Left lung (tissue), 10 donors: Measurements from ENCODE around the gene WWOX. TPM values are rescaled to one million over a fixed set of nuclear protein-coding genes. Genes with fewer than 3 reads are reported as not detected.
A peak's percentile ranks its signal among the peaks of the same experiment; 100 is the strongest.

Experiments
- ATAC-seq: fragments of 200-7000 bp; cut with Tn5 transposase; one replicate; pipeline ENCODE4 v1.9.1; 2020; ENCODE audit warnings: moderate library complexity
- DNase-seq, 4 donors: peaks; one replicate each; pipeline ENCODE4 v3.0.0-alpha.2; 2013 to 2020
- H3K27ac ChIP-seq, 2 donors: fragments of 200-600 bp; sonication (generic) in 1 of 2; one replicate each; pipeline versions ENCODE4 v1.5.0 to v1.8.0; 2020 to 2021
- H3K27me3 ChIP-seq, 2 donors: fragments of 200-600 bp; sonication (generic) in 1 of 2; one replicate each; pipeline versions ENCODE4 v1.5.0 to v1.8.0; 2020 to 2021
- H3K36me3 ChIP-seq, 2 donors: fragments of 200-600 bp; sonication (generic) in 1 of 2; one replicate each; pipeline versions ENCODE4 v1.5.0 to v1.8.0; 2020 to 2021
- H3K4me1 ChIP-seq, 2 donors: fragments of 200-600 bp; one replicate each; pipeline ENCODE4 v1.8.0; 2021
- H3K4me3 ChIP-seq, 2 donors: fragments of 200-600 bp; sonication (generic) in 1 of 2; one replicate each; pipeline versions ENCODE4 v1.5.0 to v1.8.0; 2020 to 2021; ENCODE audit warnings: mild to moderate bottlenecking in 1 of 2
- H3K9me3 ChIP-seq, 2 donors: fragments of 200-600 bp; sonication (generic) in 1 of 2; one replicate each; pipeline versions ENCODE4 v1.5.0 to v1.8.0; 2020 to 2021
- CTCF ChIP-seq, 2 donors: fragments of 200-600 bp; sonication (generic) in 1 of 2; IDR thresholded peaks; one replicate each; pipeline versions ENCODE4 v1.5.0 to v1.8.0; 2021; ENCODE audit warnings: antibody characterized with exemption in 2 of 2
- intact Hi-C, 2 donors: fragments of 100-400 bp; cut with DNase I; formaldehyde crosslinking; loops; one replicate each; pipeline versions ENCODE4 v1.11.2 to v1.14.2; 2022
- polyA plus RNA-seq, 6 donors: library from polyadenylated mRNA; unstranded; fragments of 120-200 nt; gene quantifications; one replicate each; pipeline ENCODE4 v1.2.1, GENCODE V29; 2013; ENCODE audit not compliant: insufficient read length in 6 of 6
- total RNA-seq, 2 donors: library from RNA; stranded (reverse); fragmentation: NEBNext Ultra II Directional; extraction: Animal tissue kit (Norgen Biotek cat#: 25700); gene quantifications; one replicate each; pipeline ENCODE4 v1.2.1, GENCODE V29; 2021
- donor health status: DM: no; HTN: yes; CAD: no.
- donor health status: DM: no; HTN: no; CAD: no.

WWOX gene
- total and polyA plus RNA-seq, 8 donors: 17.2 to 40.3 (median 30.8) TPM

- H3K36me3 ChIP-seq: no peaks in the 10 kb centered on the region
- DNase-seq: no peak
- no peak for ATAC-seq
- no peak for TF ChIP-seq CTCF (IDR thresholded peaks at IDR 0.05)
- H3K27ac ChIP-seq: no peak overlapping the region
- no peaks in the 10 kb centered on the region for H3K27me3 ChIP-seq
- intact Hi-C loops: no loop called here
- H3K4me1 ChIP-seq: no peaks in the 10 kb centered on the region
- H3K4me3 ChIP-seq: no peak overlapping the region
- no peaks in the 10 kb centered on the region for H3K9me3 ChIP-seq
Observed at GRCh38 chr16:78764478-78764877, 665.0 kb downstream of the WWOX start.

- Histone ChIP-seq H3K36me3 (no peaks in the 10 kb centered on the region), H3K27me3 (no peaks in the 10 kb centered on the region), H3K27ac (no peak overlapping the region), H3K4me1 (peaks cover 0 to 8% of the 10 kb centered on the region in 2 donors), H3K9me3 (no peaks in the 10 kb centered on the region), H3K4me3 (no peak overlapping the region)
- ATAC-seq (no peak), DNase-seq (no peak)
- intact Hi-C loops: loop anchor here in 1 of 2 donors (5.0 kb wide), 1 partner anchor 266 kb away; no protein-coding TSS in a partner anchor
- no peak for TF ChIP-seq CTCF (IDR thresholded peaks at IDR 0.05)
Observed at GRCh38 chr16:78768226-78768625, 668.8 kb downstream of the WWOX start.

GRCh38 chr16:78768718-78769117 lies 669.3 kb downstream of the WWOX start:
- Histone ChIP-seq H3K9me3 (no peaks in the 10 kb centered on the region), H3K36me3 (no peaks in the 10 kb centered on the region)
- intact Hi-C loops: loop anchor here in 1 of 2 donors (5.0 kb wide), 1 partner anchor 266 kb away; no protein-coding TSS in a partner anchor

GRCh38 chr16:78770353-78771091 lies 671.1 kb downstream of the WWOX start:
- no peaks in the 10 kb centered on the region for H3K27me3 ChIP-seq
- H3K9me3 ChIP-seq: no peaks in the 10 kb centered on the region
- TF ChIP-seq CTCF (IDR thresholded peaks at IDR 0.05): peak; percentile 87 to 89
- no peak overlapping the region for H3K4me3 ChIP-seq
- DNase-seq (peak in 3 of 4 donors; percentile 60 to 88 (median 68)), ATAC-seq (peak; percentile 98)
- intact Hi-C loops: no loop called here
- peaks cover 0 to 8% of the 10 kb centered on the region in 2 donors for H3K4me1 ChIP-seq
- H3K27ac ChIP-seq: no peak overlapping the region
- H3K36me3 ChIP-seq: no peaks in the 10 kb centered on the region

More at GRCh38 chr16:78768718-78769117, 669.3 kb downstream of the WWOX start:
- TF ChIP-seq CTCF (IDR thresholded peaks at IDR 0.05): no peak
- Histone ChIP-seq H3K4me1 (peaks cover 0 to 8% of the 10 kb centered on the region in 2 donors), H3K27ac (no peak overlapping the region), H3K27me3 (no peaks in the 10 kb centered on the region), H3K4me3 (no peak overlapping the region)
- ATAC-seq: no peak
- no peak for DNase-seq

GRCh38 chr16:78773291-78773702 lies 673.8 kb downstream of the WWOX start:
- DNase-seq (no peak), ATAC-seq (no peak)
- H3K4me3 ChIP-seq: no peak overlapping the region
- peaks cover 0 to 8% of the 10 kb centered on the region in 2 donors for H3K4me1 ChIP-seq
- no peak overlapping the region for H3K27ac ChIP-seq
- no peaks in the 10 kb centered on the region for H3K36me3 ChIP-seq
- H3K27me3 ChIP-seq: no peaks in the 10 kb centered on the region
- H3K9me3 ChIP-seq: no peaks in the 10 kb centered on the region
- TF ChIP-seq CTCF (IDR thresholded peaks at IDR 0.05): no peak
- intact Hi-C loops: no loop called here
